Muscle layer of duodenum (tissue), 2 donors: ENCODE data around the gene ANKRD62.

ENCODE experiments used
- H3K27ac ChIP-seq: one replicate; pipeline ENCODE4 v1.7.0; 2013; ENCODE audit warnings: mild to moderate bottlenecking, low read length
- H3K27me3 ChIP-seq: one replicate; pipeline ENCODE4 v1.7.0; 2013; ENCODE audit warnings: low read depth, mild to moderate bottlenecking, control low read depth, low read length
- H3K36me3 ChIP-seq, 2 donors: one replicate each; pipeline ENCODE4 v1.7.0; 2013; ENCODE audit warnings: low read length in 2 of 2, control low read depth in 1 of 2, mild to moderate bottlenecking in 1 of 2; ENCODE audit not compliant: insufficient read depth in 2 of 2, control insufficient read depth in 1 of 2
- H3K4me1 ChIP-seq, 2 donors: one replicate each; pipeline ENCODE4 v1.7.0; 2013; ENCODE audit warnings: low read length in 2 of 2, mild to moderate bottlenecking in 2 of 2, control low read depth in 1 of 2, moderate library complexity in 1 of 2; ENCODE audit not compliant: insufficient read depth in 2 of 2, control insufficient read depth in 1 of 2
- H3K4me3 ChIP-seq, 2 donors: one replicate each; pipeline ENCODE4 v1.7.0; 2013; ENCODE audit warnings: low read length in 2 of 2, low read depth in 1 of 2, mild to moderate bottlenecking in 1 of 2
- H3K9me3 ChIP-seq, 2 donors: one replicate each; pipeline ENCODE4 v1.7.0; 2013; ENCODE audit warnings: low read length in 2 of 2, control low read depth in 1 of 2, mild to moderate bottlenecking in 1 of 2; ENCODE audit not compliant: control insufficient read depth in 1 of 2
- donor health status: healthy.

The ANKRD62 gene

GRCh38 chr18:12093520-12094257 lies at the start of gene ANKRD62:
Gene ANKRD62, plus strand, starts transcription at chr18:12093843. Its CDS starts 175 bp downstream, at chr18:12094018.
- Histone ChIP-seq H3K27ac (no peak within 1 kb of the TSS), H3K27me3 (no peaks in the 10 kb centered on the region)

GRCh38 chr18:12044591-12044990 lies 49.1 kb upstream of the ANKRD62 start:
- no peaks in the 10 kb centered on the region for H3K27me3 ChIP-seq
- no peaks in the 10 kb centered on the region for H3K9me3 ChIP-seq
- no peak overlapping the region for H3K4me3 ChIP-seq
- H3K27ac ChIP-seq = no peak overlapping the region
- H3K4me1 ChIP-seq = no peaks in the 10 kb centered on the region
- H3K36me3 ChIP-seq = no peaks in the 10 kb centered on the region

More at GRCh38 chr18:12093520-12094257, at the start of gene ANKRD62:
- H3K4me3 ChIP-seq = no peak within 1 kb of the TSS
- H3K9me3 ChIP-seq = no peaks in the 10 kb centered on the region
- no peaks in the 10 kb centered on the region for H3K36me3 ChIP-seq
- no peaks in the 10 kb centered on the region for H3K4me1 ChIP-seq

GRCh38 chr18:12046046-12046750 lies 47.4 kb upstream of the ANKRD62 start:
- H3K9me3 ChIP-seq = no peaks in the 10 kb centered on the region
- H3K27me3 ChIP-seq = no peaks in the 10 kb centered on the region
- H3K27ac ChIP-seq = no peak overlapping the region
- no peaks in the 10 kb centered on the region for H3K36me3 ChIP-seq
- H3K4me1 ChIP-seq = no peaks in the 10 kb centered on the region
- H3K4me3 ChIP-seq = no peak overlapping the region

DNA sequence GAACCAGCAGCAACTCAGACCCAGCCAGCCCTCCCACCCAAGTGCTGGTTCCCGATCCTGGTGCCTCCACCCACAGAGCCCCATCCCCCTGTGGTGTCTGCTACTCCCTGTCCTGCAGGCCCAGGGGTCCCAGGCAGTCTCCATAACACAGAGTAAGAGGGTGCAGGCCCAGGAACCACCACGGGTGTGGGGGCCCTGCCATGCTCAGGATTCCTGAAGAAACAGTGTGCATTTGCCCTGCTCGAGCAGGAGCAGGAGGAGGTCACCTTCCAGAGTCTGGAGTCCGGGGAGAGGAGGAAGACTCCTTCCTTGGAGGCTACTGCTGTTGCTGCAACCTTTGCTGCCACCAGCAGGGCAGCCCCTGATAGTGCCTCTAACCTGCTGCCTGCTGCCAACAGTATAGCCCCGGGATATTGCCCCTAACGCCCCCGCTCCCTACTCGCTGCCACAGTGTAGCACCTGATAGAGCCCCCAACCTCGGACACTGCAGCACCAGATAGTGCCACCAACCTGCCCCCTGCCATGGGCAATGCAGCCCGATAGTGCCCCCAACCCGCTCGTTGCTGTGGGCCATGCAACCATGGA lies 46.8 kb upstream of the ANKRD62 start:
- Histone ChIP-seq H3K27ac (no peak overlapping the region), H3K27me3 (no peaks in the 10 kb centered on the region), H3K4me3 (no peak overlapping the region), H3K36me3 (no peaks in the 10 kb centered on the region), H3K4me1 (no peaks in the 10 kb centered on the region), H3K9me3 (no peaks in the 10 kb centered on the region)

DNA sequence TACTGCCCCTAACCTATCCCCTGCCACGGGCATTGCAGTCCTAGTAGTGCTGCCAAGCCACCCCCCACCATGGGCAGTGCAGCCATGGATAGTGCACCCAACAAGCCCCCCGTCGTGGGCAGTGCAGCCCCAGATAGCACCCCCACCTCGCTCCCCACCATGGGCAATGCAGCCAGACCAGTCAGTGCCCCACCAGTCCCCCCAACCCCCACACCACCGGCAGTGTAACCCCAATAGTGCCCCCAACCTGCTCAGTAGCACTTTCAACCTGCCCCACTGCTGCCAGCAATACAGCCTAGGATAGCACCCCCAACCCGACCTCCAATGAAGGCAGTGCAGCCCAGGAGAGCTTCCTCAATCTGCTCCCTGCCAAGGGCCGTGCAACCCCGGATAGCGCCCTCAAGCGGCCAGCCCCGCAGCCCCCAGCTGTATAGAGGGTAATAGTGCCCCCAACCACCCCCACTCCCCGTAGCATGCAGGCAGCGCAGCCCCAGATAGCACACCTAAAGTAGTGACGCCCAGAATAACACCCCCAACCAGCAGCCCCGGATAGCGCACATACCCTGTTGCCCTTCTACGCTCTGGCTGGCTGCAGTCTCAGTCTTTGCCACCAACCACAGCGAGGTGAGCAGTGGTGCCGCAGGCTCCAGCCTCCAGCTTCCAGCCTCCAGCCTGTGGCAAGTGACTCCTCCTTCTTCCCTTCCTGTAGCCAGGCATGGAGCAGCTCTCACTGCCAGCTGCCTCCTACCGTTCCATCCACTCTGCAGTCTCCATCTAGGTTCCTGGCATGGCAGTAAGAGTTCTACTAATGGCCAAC lies 45.4 kb upstream of the ANKRD62 start:
- Histone ChIP-seq H3K4me1 (no peaks in the 10 kb centered on the region), H3K27ac (no peak overlapping the region), H3K4me3 (no peak overlapping the region), H3K9me3 (no peaks in the 10 kb centered on the region), H3K27me3 (no peaks in the 10 kb centered on the region), H3K36me3 (no peaks in the 10 kb centered on the region)

GRCh38 chr18:12048827-12049175 lies 44.8 kb upstream of the ANKRD62 start:
- Histone ChIP-seq H3K9me3 (no peaks in the 10 kb centered on the region), H3K27me3 (no peaks in the 10 kb centered on the region), H3K4me1 (no peaks in the 10 kb centered on the region), H3K4me3 (no peak overlapping the region), H3K27ac (no peak overlapping the region), H3K36me3 (no peaks in the 10 kb centered on the region)

DNA sequence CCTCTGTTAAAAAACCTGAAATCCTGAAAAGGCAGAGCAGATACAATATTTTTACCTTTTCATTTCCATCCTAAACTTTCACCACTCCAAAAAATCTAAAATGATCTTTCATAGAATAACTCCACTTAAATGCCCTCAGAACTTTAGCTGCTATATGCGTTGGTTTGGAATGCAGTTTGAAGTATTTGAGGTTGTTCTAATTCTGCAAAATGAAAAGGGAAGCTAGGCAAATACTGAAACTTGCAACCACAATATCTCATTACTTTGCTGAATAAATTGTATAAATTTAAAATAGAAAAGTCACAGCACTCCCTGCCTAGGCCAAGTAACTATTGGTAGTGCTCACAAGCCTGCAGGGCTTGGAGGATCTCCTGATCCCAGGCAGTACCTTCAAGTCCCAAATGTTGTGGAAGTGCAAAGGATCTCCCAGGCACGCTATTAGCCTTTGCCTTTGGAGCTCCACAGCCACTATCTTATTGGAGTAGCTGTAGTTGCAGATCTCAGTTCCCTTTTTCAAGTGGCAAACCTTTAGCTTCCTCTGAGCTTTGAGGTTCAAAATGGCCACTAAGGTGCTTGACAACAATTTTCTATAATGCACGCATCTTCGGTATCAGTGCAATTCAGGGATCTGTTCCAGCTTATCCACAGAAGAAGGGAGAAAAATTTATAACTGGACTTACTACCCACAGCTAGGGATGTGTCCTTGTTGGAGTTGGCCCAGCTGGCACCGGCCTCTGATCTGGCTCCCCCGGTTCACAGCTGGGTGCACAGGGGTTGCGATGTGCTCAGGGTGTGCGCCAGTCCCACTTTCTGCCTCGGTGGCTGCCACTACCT lies 43.4 kb upstream of the ANKRD62 start:
- Histone ChIP-seq H3K27ac (no peak overlapping the region), H3K4me3 (no peak overlapping the region), H3K36me3 (no peaks in the 10 kb centered on the region), H3K4me1 (no peaks in the 10 kb centered on the region), H3K9me3 (no peaks in the 10 kb centered on the region), H3K27me3 (no peaks in the 10 kb centered on the region)

DNA sequence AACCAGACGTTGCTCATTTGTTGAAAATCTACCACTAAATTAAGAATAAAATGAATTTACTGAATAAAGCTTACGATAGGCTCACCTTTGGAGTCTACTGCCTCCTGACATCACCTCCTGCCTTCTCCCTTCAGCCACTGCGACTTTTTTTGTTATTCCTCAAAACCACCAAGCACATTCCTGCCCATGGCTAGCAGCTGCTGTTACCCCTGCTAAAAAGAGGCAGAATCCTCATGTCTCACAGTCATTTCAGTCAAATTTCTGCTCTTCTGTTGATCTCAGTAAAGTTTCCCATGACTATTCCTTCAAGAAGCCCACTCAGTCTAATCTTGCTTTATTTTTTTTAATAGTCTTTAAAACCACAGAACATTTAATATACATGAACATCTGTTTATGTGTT lies 40.8 kb upstream of the ANKRD62 start:
- no peaks in the 10 kb centered on the region for H3K36me3 ChIP-seq
- H3K4me3 ChIP-seq = no peak overlapping the region
- no peaks in the 10 kb centered on the region for H3K4me1 ChIP-seq
- H3K27me3 ChIP-seq = no peaks in the 10 kb centered on the region
- no peaks in the 10 kb centered on the region for H3K9me3 ChIP-seq
- no peak overlapping the region for H3K27ac ChIP-seq

DNA sequence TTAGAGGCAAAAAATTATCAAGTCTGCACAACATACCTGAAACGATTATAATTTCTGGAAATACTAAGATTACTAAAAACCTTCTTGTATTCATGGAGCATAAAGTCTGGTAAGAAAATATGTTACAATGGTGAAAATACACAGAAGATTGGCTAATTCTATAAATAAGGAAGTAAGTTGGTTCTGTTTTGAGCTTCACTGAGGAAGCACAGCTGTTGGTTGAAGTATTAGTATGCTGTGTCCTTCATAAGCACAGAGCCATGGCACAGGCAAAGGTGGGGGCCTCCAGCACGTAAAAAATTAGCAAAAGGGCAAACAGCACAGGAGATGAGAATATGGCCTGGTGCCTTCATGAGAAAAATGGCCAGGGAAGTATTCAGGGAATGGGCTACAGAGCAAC lies 40.4 kb upstream of the ANKRD62 start:
- Histone ChIP-seq H3K9me3 (no peaks in the 10 kb centered on the region), H3K27ac (no peak overlapping the region), H3K4me3 (no peak overlapping the region), H3K27me3 (no peaks in the 10 kb centered on the region), H3K36me3 (no peaks in the 10 kb centered on the region), H3K4me1 (no peaks in the 10 kb centered on the region)

DNA sequence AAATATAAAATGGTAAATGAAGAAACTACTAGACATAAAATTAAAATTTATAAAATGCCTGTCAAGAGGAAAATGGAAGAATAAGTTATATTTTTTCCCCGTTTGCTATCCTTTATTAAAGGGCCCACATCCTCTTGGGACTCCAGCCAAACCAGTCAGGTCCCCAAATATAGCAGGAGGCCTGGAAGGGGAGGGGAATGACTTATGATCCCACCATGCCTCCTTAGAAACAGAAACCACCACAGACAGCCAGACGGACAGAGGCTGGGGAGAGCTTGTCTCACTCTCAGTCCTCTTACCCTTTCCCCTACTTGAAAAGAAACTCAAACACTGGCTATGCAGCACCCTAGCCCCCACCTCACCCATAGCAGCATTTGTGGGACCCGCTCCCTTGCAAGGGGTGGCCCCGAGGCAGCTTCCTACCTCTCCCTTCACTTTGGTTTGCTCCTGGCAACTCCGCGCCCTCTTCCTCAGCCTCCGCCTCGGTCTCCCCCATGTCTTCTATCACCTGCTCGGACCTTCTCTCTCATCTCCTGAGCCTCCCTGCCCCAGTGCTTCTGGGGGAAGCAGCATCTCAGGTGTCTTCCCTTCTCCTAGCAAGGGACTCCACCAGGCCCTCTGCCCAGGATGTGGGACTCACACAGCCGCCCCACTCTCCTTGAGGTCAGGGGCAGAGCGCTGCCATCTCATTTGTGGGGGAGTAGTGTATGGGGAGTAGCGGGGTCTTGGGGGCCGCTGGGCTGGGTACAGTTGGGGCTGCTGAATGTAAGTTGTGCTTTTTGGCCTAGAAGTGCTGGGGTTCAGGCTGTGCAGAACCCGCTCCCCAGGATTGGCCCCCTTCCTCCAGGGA lies 37.4 kb upstream of the ANKRD62 start:
- Histone ChIP-seq H3K4me3 (no peak overlapping the region), H3K27ac (no peak overlapping the region), H3K36me3 (no peaks in the 10 kb centered on the region), H3K9me3 (no peaks in the 10 kb centered on the region), H3K4me1 (no peaks in the 10 kb centered on the region), H3K27me3 (no peaks in the 10 kb centered on the region)
